Activated T-cell treated with anti-CD3 and anti-CD28 coated beads for 1 hour (primary cell): ENCODE results near the gene OOEP.
"Not testable (repeated sequence)": the region's sequence is repeated elsewhere in the genome, so short reads cannot be mapped to it uniquely, and the experiment has no call there.

Experiments used
- DNase-seq: peaks from one replicate; pipeline ENCODE4 v3.0.0-alpha.2; 2020; ENCODE audit warnings: low read depth

The OOEP gene

GRCh38 chr6:73369563-73369962 lies at the start of gene OOEP:
Gene OOEP, minus strand, starts transcription at chr6:73369897. Its CDS starts 105 bp downstream, at chr6:73369792.
- no peak for DNase-seq

DNA sequence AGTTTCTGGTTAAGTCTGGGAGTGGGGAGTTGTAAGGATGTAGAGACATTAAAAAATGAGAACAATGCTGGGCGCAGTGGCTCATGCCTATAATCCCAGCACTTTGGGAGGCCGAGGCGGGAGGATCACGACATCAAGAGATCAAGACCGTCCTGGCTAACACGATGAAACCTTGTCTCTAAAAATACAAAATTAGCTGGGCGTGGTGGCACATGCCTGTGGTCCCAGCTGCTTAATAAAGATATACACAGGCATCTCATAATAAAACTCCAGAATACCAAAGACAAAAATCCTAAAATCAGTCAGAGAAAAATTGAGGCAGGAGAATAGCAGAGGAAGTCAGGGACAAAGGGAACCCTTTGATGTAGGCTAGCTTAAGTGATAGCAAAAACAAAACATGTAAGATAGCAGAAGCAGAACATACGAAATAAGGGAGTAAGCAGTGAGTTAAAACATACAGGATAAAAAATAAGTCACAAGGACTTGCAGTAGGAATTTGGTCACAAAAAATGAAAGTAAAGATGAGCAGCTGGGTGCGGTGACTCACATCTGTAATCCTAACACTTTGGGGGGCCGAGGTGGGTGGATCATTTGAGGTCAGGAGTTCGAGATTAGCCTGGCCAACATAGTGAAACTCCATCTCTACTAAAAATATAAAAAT lies 48.5 kb upstream of the OOEP start:
- no peak for DNase-seq

GRCh38 chr6:73413102-73413501 lies 43.4 kb upstream of the OOEP start:
- no peak for DNase-seq

DNA sequence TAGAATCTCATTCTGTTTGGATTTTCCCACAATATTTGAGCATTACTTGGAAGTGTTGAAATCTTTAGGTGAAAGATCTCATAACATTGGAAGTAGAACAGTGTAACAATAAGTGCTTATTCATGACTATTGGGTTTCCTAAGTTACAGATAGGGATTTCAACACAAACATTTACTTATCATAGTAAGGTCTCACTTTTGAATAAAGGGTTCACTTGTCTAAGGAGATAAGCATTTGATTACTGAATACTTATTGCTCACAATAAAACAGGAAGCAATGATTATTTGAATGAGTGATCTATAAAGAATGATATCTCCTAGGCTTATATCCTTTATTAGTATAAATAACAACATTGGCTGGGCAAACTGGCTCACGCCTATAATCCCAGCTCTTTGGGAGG lies 39.7 kb upstream of the OOEP start:
- no peak for DNase-seq

- no peak for DNase-seq
Observed at GRCh38 chr6:73400656-73401055, 31.0 kb upstream of the OOEP start.

GRCh38 chr6:73395875-73396274 lies 26.2 kb upstream of the OOEP start:
- DNase-seq: no peak

GRCh38 chr6:73394577-73395354 lies 25.1 kb upstream of the OOEP start, which contains the start of gene DDX43:
Gene DDX43, plus strand, starts transcription at chr6:73394828. Its CDS starts 78 bp downstream, at chr6:73394906.
- peak; percentile 37 for DNase-seq

- DNase-seq: no peak
Observed at GRCh38 chr6:73393278-73393677, 23.6 kb upstream of the OOEP start.

DNA sequence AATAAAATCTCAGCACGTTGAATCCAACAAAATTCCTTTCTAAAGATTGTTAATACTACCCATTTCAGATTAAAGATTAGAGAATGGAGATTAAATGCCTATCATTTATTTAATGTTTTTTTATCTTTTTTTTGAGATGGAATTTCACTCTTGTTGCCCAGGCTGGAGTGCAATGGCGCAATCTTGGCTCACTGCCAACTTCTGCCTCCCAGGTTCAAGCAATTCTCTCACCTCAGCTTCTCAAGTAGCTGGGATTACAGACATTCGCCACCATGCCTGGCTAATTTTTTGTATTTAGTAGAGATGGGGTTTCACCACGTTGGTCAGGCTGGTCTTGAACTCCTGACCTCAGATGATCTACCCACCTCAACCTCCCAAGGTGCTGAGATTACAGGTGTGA lies 22.5 kb upstream of the OOEP start:
- not testable (repeated sequence) for DNase-seq

DNA sequence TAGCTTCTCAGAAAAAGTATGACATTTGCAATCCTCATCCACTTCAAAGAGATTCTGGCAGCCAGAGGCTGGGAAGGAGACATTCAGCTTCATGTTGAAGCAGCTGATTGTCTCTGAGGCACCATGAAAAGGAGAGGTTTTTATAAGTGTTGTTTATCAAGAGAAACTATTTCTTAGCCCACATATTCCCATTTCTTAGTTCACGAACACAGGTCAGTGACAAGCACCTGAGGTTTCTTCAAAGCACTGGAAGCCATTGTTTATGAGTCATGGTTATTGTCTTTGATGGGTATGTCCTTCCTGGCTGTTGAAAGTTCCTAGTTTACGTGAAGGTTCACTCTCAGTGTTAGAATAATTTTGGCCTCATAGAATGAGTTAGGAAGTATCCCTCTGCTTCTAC lies 22.0 kb upstream of the OOEP start:
- no peak for DNase-seq

DNA sequence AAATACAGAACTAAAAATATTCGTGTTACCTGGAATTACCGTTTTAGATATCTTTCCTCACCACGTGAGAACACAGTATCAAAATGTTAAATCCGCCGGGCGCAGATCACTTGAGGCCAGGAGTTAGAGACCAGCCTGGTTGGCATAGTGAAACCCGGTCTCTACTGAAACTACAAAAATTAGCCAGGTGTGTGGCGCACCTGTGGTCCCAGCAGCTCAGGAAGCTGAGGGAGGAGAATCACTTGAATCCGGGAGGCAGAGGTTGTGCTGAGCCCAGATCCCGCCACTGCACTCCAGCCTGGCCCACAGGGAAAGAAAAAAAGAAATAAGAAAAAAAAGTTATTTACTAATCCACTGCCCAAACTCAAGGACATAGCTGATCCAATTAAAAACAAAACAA lies 20.2 kb upstream of the OOEP start:
- DNase-seq: no peak

DNA sequence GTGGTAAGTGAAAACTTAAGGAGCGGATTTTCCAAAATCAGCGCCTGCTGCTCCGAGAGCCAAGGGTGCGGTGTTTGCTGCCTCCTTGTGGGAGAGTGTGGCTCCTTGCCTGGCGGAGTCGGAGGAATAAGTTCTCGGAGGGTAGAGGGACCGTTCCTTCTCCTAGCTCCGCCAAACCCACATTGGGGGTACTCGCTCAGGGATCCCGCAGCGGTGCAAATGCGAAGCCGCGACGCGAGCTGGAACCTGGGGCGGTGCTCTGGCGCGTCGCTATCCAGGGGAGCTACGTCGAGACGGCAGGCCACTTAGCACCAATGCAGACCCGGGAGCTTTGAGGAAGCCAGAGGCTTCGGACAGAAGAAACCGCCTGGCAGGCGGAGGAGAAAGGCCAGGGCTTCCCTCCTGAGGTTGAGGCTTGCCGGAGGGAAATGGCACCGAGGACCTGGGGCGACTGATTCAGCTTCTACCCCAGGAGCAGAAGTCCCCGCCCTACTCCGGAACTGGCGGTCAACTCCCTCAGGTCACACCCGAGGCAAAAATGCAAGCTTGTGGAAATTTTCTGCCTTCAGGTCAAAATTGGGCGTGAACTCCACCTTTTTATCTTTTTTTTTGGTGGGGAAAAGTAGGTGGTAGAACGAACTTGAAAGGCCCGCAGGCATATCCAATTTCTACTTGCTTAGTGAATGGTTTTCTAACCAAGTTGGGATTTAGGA lies 19.3 kb upstream of the OOEP start:
- DNase-seq: peak; percentile 31

- DNase-seq: no peak
Observed at GRCh38 chr6:73388433-73388799, 18.7 kb upstream of the OOEP start.

DNA sequence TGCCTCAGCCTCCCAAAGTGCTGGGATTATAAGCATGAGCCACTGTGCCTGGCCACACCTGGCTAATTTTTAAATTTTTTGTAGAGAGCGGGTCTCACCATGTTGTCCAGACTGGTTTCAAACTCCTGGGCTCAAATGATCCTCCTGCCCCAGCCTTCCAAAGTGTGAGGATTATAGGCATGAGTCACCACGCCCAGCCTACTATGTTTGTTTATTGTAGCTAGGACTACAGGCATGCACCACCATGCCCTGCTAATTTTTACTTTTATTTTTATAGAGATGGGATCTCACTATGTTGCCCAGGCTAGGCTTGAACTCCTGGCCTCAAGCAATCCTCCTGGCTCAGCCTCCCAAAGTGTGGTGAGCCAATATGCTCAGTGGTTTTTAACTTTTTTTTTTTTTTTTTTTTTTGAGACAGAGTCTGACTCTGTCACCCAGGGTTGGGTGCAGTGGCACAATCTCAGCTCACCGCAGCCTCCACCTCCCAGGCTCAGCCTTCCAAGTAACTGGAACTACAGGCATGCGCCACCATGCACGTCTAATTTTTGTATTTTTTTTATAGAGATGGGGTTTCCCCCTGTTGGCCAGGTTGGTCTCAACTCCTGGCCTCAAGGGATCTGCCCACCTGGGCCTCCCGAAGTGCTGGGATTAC lies 12.9 kb upstream of the OOEP start:
- no peak for DNase-seq

GRCh38 chr6:73381531-73381930 lies 11.8 kb upstream of the OOEP start:
- not testable (repeated sequence) for DNase-seq

GRCh38 chr6:73377225-73377624 lies 7.5 kb upstream of the OOEP start:
- DNase-seq: no peak

- DNase-seq: no peak
Observed at GRCh38 chr6:73375216-73375615, 5.5 kb upstream of the OOEP start.

DNA sequence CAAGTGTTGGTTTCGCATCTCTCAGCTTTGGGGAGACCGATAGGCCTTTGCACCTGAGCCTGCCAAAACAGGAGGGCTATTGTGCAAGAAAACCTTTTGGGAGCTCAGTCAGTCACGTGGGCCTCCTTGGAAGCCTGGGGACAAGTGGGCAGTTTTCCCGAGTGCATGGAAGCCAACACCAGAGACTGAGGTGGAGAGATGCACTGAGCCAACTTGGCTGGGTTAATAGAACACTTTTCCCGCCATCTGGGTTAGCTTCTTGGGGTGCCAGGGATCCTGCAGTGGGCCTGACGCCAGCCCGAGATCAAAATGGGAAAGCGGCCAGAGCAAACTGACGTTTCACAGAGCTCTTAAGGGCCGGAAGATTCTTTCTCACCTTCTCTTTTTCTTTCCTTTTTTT lies 2.8 kb upstream of the OOEP start:
- DNase-seq: no peak

DNA sequence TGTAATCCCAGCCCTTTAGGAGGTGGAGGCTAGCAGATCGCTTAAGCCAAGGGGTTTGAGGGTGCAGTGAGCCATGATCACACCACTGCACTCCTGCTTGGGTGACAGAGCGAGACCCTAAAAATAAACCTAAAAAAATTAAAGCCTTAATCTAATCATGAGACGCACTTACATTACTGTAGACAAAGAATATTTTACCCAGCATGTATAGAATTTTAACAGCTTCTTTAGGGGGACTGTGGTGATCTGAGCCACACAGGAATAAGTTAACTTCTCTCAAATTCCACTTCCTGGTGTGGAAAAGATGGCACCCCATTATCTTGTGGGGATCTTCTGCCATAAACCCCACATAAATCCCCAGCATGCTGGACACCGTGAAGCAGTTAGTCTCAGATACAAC lies 2.3 kb upstream of the OOEP start:
- DNase-seq: no peak

DNA sequence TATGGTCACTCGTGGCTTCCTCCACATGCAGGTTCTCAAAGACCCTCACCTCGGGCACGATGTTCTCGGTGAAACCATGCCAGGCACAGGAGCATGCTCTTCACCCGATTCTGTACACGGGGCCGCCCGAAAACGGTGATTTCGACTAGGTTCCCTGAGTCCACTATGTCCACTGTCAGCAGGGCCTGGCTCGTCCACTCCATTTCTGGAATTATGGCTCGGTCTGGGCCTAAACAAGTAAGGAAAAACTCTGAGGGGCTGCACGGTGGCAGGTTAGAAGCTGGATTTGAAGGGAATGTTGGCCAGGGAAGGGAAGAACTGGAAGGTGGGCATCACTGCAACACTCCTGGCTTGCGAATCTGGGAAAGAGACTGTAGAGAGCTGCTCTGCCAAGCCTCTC lies 540 bp downstream of the OOEP start:
- DNase-seq: no peak

DNA sequence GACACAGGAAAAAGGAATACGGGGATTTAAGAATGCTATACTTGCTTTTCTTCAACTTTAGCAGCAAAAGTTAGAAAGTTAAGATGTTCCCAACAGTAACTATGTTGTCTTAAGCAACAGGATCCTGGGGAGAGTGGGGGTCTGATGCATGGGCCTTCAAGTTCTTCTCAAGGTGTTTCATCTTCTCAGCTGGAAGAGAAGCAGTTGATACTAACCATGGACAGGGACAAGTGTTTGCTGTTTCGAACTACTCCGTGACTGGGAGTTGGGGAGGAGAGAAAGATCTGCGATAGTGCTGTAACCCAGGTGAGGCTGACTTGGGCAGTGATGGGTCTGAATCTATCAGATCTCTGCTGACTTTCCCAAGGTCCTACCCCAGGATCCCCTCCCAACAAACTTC lies 1.0 kb downstream of the OOEP start:
- DNase-seq: no peak

DNA sequence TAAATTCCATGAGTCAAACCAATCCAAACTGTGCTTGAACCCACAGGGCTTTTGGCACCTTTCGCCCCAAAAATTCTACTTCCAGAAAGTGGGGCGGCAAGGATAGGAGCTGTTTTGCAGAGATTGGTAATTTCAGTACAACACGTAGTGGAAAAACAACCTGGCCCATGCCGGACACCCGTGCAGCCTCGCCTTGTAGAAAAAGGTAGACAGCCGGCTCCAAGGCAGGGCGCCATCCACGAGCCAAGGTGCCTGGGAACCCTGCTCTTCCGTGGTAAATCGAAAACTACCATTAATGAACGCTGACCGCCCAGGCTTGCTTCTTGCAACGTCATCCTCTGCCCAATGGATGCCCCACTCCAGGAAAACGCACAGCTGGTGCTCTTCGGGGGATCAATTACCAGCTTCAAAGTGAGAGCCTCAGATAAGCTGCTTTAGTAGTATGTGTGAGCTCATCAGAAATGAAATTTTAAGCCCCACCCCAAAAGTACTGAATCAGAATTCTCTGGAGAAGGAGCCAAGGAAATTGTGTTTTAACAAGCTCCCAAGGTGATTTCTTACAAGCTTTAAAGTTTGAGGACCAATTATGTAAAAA lies 1.8 kb downstream of the OOEP start:
- no peak for DNase-seq
